Uterus (tissue), 4 donors: Measurements from ENCODE around the gene RFXAP. TPM values are rescaled to one million over a fixed set of nuclear protein-coding genes. Genes with fewer than 3 reads are reported as not detected.

ENCODE experiments used
- DNase-seq, 2 donors: peaks; one replicate each; pipeline ENCODE4 v3.0.0-alpha.2; 2019 to 2020
- H3K27ac ChIP-seq, 2 donors: fragments of 200-600 bp; sonication (generic); 1 replicate in 1 of 2; 2 replicates in 1 of 2; pipeline ENCODE4 v1.5.1; 2016 to 2018
- H3K27me3 ChIP-seq, 2 donors: fragments of 200-600 bp; sonication (generic); one replicate each; pipeline ENCODE4 v1.5.1; 2018 to 2019; ENCODE audit warnings: control low read depth in 1 of 2
- H3K36me3 ChIP-seq, 2 donors: fragments of 200-600 bp; sonication (generic); one replicate each; pipeline ENCODE4 v1.5.1; 2019; ENCODE audit warnings: control low read depth in 1 of 2
- H3K4me1 ChIP-seq, 2 donors: fragments of 200-600 bp; sonication (generic); one replicate each; pipeline ENCODE4 v1.5.1; 2018 to 2019; ENCODE audit warnings: control low read depth in 1 of 2
- H3K4me3 ChIP-seq, 2 donors: fragments of 200-600 bp; sonication (generic); 1 replicate in 1 of 2; 2 replicates in 1 of 2; pipeline ENCODE4 v1.5.1; 2018 to 2019; ENCODE audit warnings: mild to moderate bottlenecking in 1 of 2
- H3K9me3 ChIP-seq, 2 donors: fragments of 200-600 bp; sonication (generic); one replicate each; pipeline ENCODE4 v1.5.1; 2019; ENCODE audit warnings: control low read depth in 1 of 2
- CTCF ChIP-seq, 4 experiments: fragments of 200-600 bp in 2 of 4; fragments of 450-650 bp in 2 of 4; sonication (generic) in 2 of 4; IDR thresholded peaks; one replicate each; pipeline ENCODE4 v1.5.1; 2016 to 2019; ENCODE audit warnings: antibody characterized with exemption in 4 of 4, mild to moderate bottlenecking in 2 of 4, moderate library complexity in 1 of 4
- POLR2A ChIP-seq, 2 donors: fragments of 450-650 bp; IDR thresholded peaks; one replicate each; pipeline ENCODE4 v1.6.1; 2016; ENCODE audit warnings: antibody characterized with exemption in 2 of 2, mild to moderate bottlenecking in 1 of 2, moderate library complexity in 1 of 2
- intact Hi-C: fragments of 100-400 bp; cut with DNase I; formaldehyde crosslinking; loops from one replicate; pipeline ENCODE4 v1.15.1; 2023; ENCODE audit warnings: low total_unique reads
- total RNA-seq, 4 donors: library from RNA; depleted of rRNA in 3 of 4; stranded (reverse); fragments of >200 nt in 3 of 4; gene quantifications; one replicate each; pipeline versions ENCODE4 v1.1.0 to v1.2.4, GENCODE V29; 2014 to 2023
- donor health status: DM: yes; HTN: yes; CAD: no.

RFXAP gene
- total RNA-seq, 4 donors from 2014 or later = 5.4 to 15.6 (median 12.0) TPM

GRCh38 chr13:36788276-36788675 is 30.7 kb upstream of the RFXAP start:
- no peaks in the 10 kb centered on the region for H3K4me1 ChIP-seq
- no peaks in the 10 kb centered on the region for H3K9me3 ChIP-seq
- no peak overlapping the region for H3K27ac ChIP-seq
- H3K27me3 ChIP-seq = no peaks in the 10 kb centered on the region
- TF ChIP-seq POLR2A (IDR thresholded peaks at IDR 0.05) (no peak), CTCF (IDR thresholded peaks at IDR 0.05) (no peak)
- H3K4me3 ChIP-seq = no peak overlapping the region
- DNase-seq = no peak
- intact Hi-C loops = no loop called here
- H3K36me3 ChIP-seq = no peaks in the 10 kb centered on the region

GRCh38 chr13:36789061-36789460 is 30.0 kb upstream of the RFXAP start:
- no peaks in the 10 kb centered on the region for H3K27me3 ChIP-seq
- no peaks in the 10 kb centered on the region for H3K36me3 ChIP-seq
- no peak for TF ChIP-seq POLR2A (IDR thresholded peaks at IDR 0.05)
- no peak for TF ChIP-seq CTCF (IDR thresholded peaks at IDR 0.05)
- no peak overlapping the region for H3K27ac ChIP-seq
- H3K4me1 ChIP-seq = no peaks in the 10 kb centered on the region
- no peak for DNase-seq
- no peak overlapping the region for H3K4me3 ChIP-seq
- no peaks in the 10 kb centered on the region for H3K9me3 ChIP-seq
- intact Hi-C loops = no loop called here

GRCh38 chr13:36789730-36790129 is 29.3 kb upstream of the RFXAP start:
- H3K36me3 ChIP-seq = no peaks in the 10 kb centered on the region
- no peak overlapping the region for H3K4me3 ChIP-seq
- H3K27ac ChIP-seq = no peak overlapping the region
- H3K4me1 ChIP-seq = no peaks in the 10 kb centered on the region
- TF ChIP-seq CTCF (IDR thresholded peaks at IDR 0.05) (no peak), POLR2A (IDR thresholded peaks at IDR 0.05) (no peak)
- intact Hi-C loops = no loop called here
- H3K27me3 ChIP-seq = no peaks in the 10 kb centered on the region
- DNase-seq = no peak
- no peaks in the 10 kb centered on the region for H3K9me3 ChIP-seq

GRCh38 chr13:36794706-36795105 is 24.3 kb upstream of the RFXAP start:
- H3K27ac ChIP-seq = no peak overlapping the region
- no peaks in the 10 kb centered on the region for H3K36me3 ChIP-seq
- no peak for DNase-seq
- intact Hi-C loops = no loop called here
- no peak overlapping the region for H3K4me3 ChIP-seq
- no peaks in the 10 kb centered on the region for H3K27me3 ChIP-seq
- H3K9me3 ChIP-seq = no peaks in the 10 kb centered on the region
- TF ChIP-seq CTCF (IDR thresholded peaks at IDR 0.05) = no peak
- no peak for TF ChIP-seq POLR2A (IDR thresholded peaks at IDR 0.05)
- no peaks in the 10 kb centered on the region for H3K4me1 ChIP-seq

GRCh38 chr13:36795463-36795862 is 23.6 kb upstream of the RFXAP start:
- Histone ChIP-seq H3K27ac (no peak overlapping the region), H3K4me1 (no peaks in the 10 kb centered on the region), H3K27me3 (no peaks in the 10 kb centered on the region), H3K4me3 (no peak overlapping the region), H3K9me3 (no peaks in the 10 kb centered on the region), H3K36me3 (no peaks in the 10 kb centered on the region)
- no peak for DNase-seq
- intact Hi-C loops = no loop called here
- TF ChIP-seq CTCF (IDR thresholded peaks at IDR 0.05) (no peak), POLR2A (IDR thresholded peaks at IDR 0.05) (no peak)
